Posterior vena cava (tissue), 2 donors: ENCODE data around the gene IQGAP1. TPM values are rescaled to one million over a fixed set of nuclear protein-coding genes. Genes with fewer than 3 reads are reported as not detected.
"Not testable (repeated sequence)": the region's sequence is repeated elsewhere in the genome, so short reads cannot be mapped to it uniquely, and the experiment has no call there.

Experiments
- DNase-seq: peaks from one replicate; pipeline ENCODE4 v3.0.0-alpha.2; 2020; ENCODE audit warnings: low spot score
- intact Hi-C, 2 donors: fragments of 100-400 bp; cut with DNase I; formaldehyde crosslinking; loops; one replicate each; pipeline versions ENCODE4 v1.14.1 to v1.14.2; 2022 to 2023
- long read RNA-seq, 2 donors: library from polyadenylated mRNA; unstranded; transcript quantifications; one replicate each; pipeline ENCODE4 v2.0.0, GENCODE V29; 2020 to 2021
- total RNA-seq, 2 donors: library from RNA; stranded (reverse); fragmentation: NEBNext Ultra II Directional; extraction: Animal tissue kit (Norgen Biotek cat#: 25700); gene quantifications; one replicate each; pipeline ENCODE4 v1.2.1, GENCODE V29; 2021
- donor health status: DM: yes; HTN: yes; CAD: no.
- donor health status: DM: yes; HTN: yes; CAD: no.

The IQGAP1 gene
- 100 to 1,000 TPM; 216 to 265 TPM for total RNA-seq
- long read RNA-seq, donor 1, full-length matches to known transcripts, result 11 of 51 reads
- long read RNA-seq, donor 1, partial matches to known transcripts, result 22 of 51 reads
- long read RNA-seq, donor 1, other reads (novel, unspliced or antisense), result 18 of 51 reads
- long read RNA-seq, donor 2, partial matches to known transcripts, result 116 of 127 reads
- long read RNA-seq, donor 2, other reads (novel, unspliced or antisense), result 9 of 127 reads

- intact Hi-C loops, result loop anchor here (1.0 to 10.0 kb wide), 3 partner anchors 13 to 77 kb away; no protein-coding TSS in a partner anchor
- DNase-seq, result peak; percentile 98
These were observed at the start of gene IQGAP1 for GRCh38 chr15:90387534-90388461. Gene IQGAP1, plus strand, starts transcription at chr15:90388242. Its CDS starts 100 bp downstream, at chr15:90388342.

- intact Hi-C loops, result no loop called here
- no peak for DNase-seq
These were observed 49.5 kb upstream of the IQGAP1 start for GRCh38 chr15:90338532-90338931.

- intact Hi-C loops, result loop anchor here in 1 of 2 donors (10.0 kb wide), 1 partner anchor 134 kb away; no protein-coding TSS in a partner anchor
These were observed 47.7 kb upstream of the IQGAP1 start for GRCh38 chr15:90340345-90340744.

GRCh38 chr15:90343302-90343790, 44.7 kb upstream of the IQGAP1 start:
- intact Hi-C loops, result loop anchor here in 1 of 2 donors (10.0 kb wide), 1 partner anchor 131 kb away; no protein-coding TSS in a partner anchor

More at GRCh38 chr15:90340345-90340744, 47.7 kb upstream of the IQGAP1 start:
- no peak for DNase-seq

GRCh38 chr15:90344662-90345061, 43.4 kb upstream of the IQGAP1 start:
- no peak for DNase-seq
- intact Hi-C loops, result loop anchor here in 1 of 2 donors (10.0 kb wide), 1 partner anchor 130 kb away; no protein-coding TSS in a partner anchor

More at GRCh38 chr15:90343302-90343790, 44.7 kb upstream of the IQGAP1 start:
- peak; percentile 84 for DNase-seq

- peak; percentile 57 for DNase-seq
- intact Hi-C loops, result loop anchor here in 1 of 2 donors (10.0 kb wide), 1 partner anchor 129 kb away; no protein-coding TSS in a partner anchor
These were observed 42.2 kb upstream of the IQGAP1 start for GRCh38 chr15:90345857-90346256.

- not testable (repeated sequence) for DNase-seq
- intact Hi-C loops, result loop anchor here in 1 of 2 donors (10.0 kb wide), 1 partner anchor 127 kb away; no protein-coding TSS in a partner anchor
These were observed 40.5 kb upstream of the IQGAP1 start for GRCh38 chr15:90347431-90348065.

- peak; percentile 28 for DNase-seq
- intact Hi-C loops, result loop anchor here in 1 of 2 donors (10.0 kb wide), 1 partner anchor 126 kb away; no protein-coding TSS in a partner anchor
These were observed 39.6 kb upstream of the IQGAP1 start for GRCh38 chr15:90348456-90348855.

- intact Hi-C loops, result loop anchor here in 1 of 2 donors (10.0 kb wide), 1 partner anchor 126 kb away; no protein-coding TSS in a partner anchor
- DNase-seq, result no peak
These were observed 39.0 kb upstream of the IQGAP1 start for GRCh38 chr15:90349072-90349471.

GRCh38 chr15:90349821-90350220, 38.2 kb upstream of the IQGAP1 start:
- no peak for DNase-seq
- intact Hi-C loops, result loop anchor here in 1 of 2 donors (10.0 kb wide), 1 partner anchor 125 kb away; no protein-coding TSS in a partner anchor

- intact Hi-C loops, result no loop called here
- no peak for DNase-seq
These were observed 36.4 kb upstream of the IQGAP1 start for GRCh38 chr15:90351479-90352106.

- intact Hi-C loops, result no loop called here
- peak; percentile 94 for DNase-seq
These were observed 35.7 kb upstream of the IQGAP1 start, which contains the start of gene ZNF774 for GRCh38 chr15:90352107-90352893. Gene ZNF774, plus strand, starts transcription at chr15:90352284. Its CDS starts 2,377 bp downstream, at chr15:90354661.

GRCh38 chr15:90354986-90355385, 33.1 kb upstream of the IQGAP1 start:
- DNase-seq, result no peak
- intact Hi-C loops, result no loop called here

GRCh38 chr15:90358124-90359033, 29.7 kb upstream of the IQGAP1 start:
- no peak for DNase-seq
- intact Hi-C loops, result no loop called here

GRCh38 chr15:90360746-90361145, 27.3 kb upstream of the IQGAP1 start:
- DNase-seq, result no peak
- intact Hi-C loops, result no loop called here

- intact Hi-C loops, result no loop called here
- no peak for DNase-seq
These were observed 25.2 kb upstream of the IQGAP1 start for GRCh38 chr15:90362936-90363212.

- no peak for DNase-seq
- intact Hi-C loops, result no loop called here
These were observed 23.8 kb upstream of the IQGAP1 start for GRCh38 chr15:90364251-90364650.
